SK-N-SH treated with all-trans-retinoic acid at 6 μM for 48 hours (cell line): ENCODE measurements around the gene IMPG2.

Experiments used
- ATAC-seq: fragments of 200-7000 bp; cut with Tn5 transposase; 3 replicates; pipeline ENCODE4 v1.9.1; 2020; ENCODE audit warnings: mild to moderate bottlenecking, moderate library complexity
- ARNTL ChIP-seq: fragments of 450-650 bp; formaldehyde crosslinking; IDR thresholded peaks from 2 replicates; pipeline ENCODE4 v1.5.0; 2020; ENCODE audit warnings: low read depth, mild to moderate bottlenecking, moderate library complexity, borderline replicate concordance
- BACH2 ChIP-seq: fragments of 250-450 bp; sonication (Bioruptor Pico); IDR thresholded peaks from 2 replicates; pipeline ENCODE4 v1.9.0; 2021; ENCODE audit warnings: mild to moderate bottlenecking, borderline replicate concordance
- CSDC2 ChIP-seq: fragments of 250-450 bp; sonication (Bioruptor Pico); IDR thresholded peaks from 2 replicates; pipeline ENCODE4 v1.5.0; 2020; ENCODE audit warnings: mild to moderate bottlenecking, moderate library complexity
- CSRNP3 ChIP-seq: fragments of 250-450 bp; sonication (Bioruptor Pico); IDR thresholded peaks from 2 replicates; pipeline ENCODE4 v1.5.1; 2021; ENCODE audit warnings: mild to moderate bottlenecking, moderate library complexity
- ESRRG ChIP-seq: fragments of 250-450 bp; sonication (Bioruptor Pico); IDR thresholded peaks from 2 replicates; pipeline ENCODE4 v1.6.1; 2021; ENCODE audit warnings: mild to moderate bottlenecking
- GLIS3 ChIP-seq: fragments of 250-450 bp; sonication (Bioruptor Pico); IDR thresholded peaks from 2 replicates; pipeline ENCODE4 v1.5.0; 2020; ENCODE audit warnings: mild to moderate bottlenecking, moderate library complexity
- ISL1 ChIP-seq: fragments of 250-450 bp; sonication (Bioruptor Pico); IDR thresholded peaks from 2 replicates; pipeline ENCODE4 v2.1.2; 2022; ENCODE audit warnings: mild to moderate bottlenecking, moderate library complexity
- OSR1 ChIP-seq: fragments of 250-450 bp; sonication (Bioruptor Pico); IDR thresholded peaks from 2 replicates; pipeline ENCODE4 v1.8.0; 2022; ENCODE audit warnings: moderate library complexity, mild to moderate bottlenecking, inconsistent platforms
- POU6F1 ChIP-seq: fragments of 250-450 bp; sonication (Bioruptor Pico); IDR thresholded peaks from 2 replicates; pipeline ENCODE4 v1.8.0; 2021; ENCODE audit warnings: low read depth, mild to moderate bottlenecking, moderate library complexity, borderline replicate concordance
- PPARA ChIP-seq: fragments of 250-450 bp; sonication (Bioruptor Pico); IDR thresholded peaks from 2 replicates; pipeline ENCODE4 v1.5.0; 2020; ENCODE audit warnings: mild to moderate bottlenecking, borderline replicate concordance
- RARB ChIP-seq: fragments of 250-450 bp; sonication (Bioruptor Pico); IDR thresholded peaks from 2 replicates; pipeline ENCODE4 v1.8.0; 2021; ENCODE audit warnings: mild to moderate bottlenecking, moderate library complexity
- SNAI2 ChIP-seq: fragments of 250-450 bp; sonication (Bioruptor Pico); IDR thresholded peaks from 2 replicates; pipeline ENCODE4 v1.5.0; 2020; ENCODE audit warnings: mild to moderate bottlenecking, moderate library complexity
- TCF4 ChIP-seq: fragments of 250-450 bp; sonication (Bioruptor Pico); IDR thresholded peaks from 2 replicates; pipeline ENCODE4 v1.8.0; 2021; ENCODE audit warnings: mild to moderate bottlenecking, moderate library complexity, borderline replicate concordance
- TOX ChIP-seq: fragments of 250-450 bp; sonication (Bioruptor Pico); IDR thresholded peaks from 2 replicates; pipeline ENCODE4 v1.8.0; 2021; ENCODE audit warnings: mild to moderate bottlenecking, moderate library complexity, borderline replicate concordance
- TSHZ2 ChIP-seq: fragments of 250-450 bp; sonication (Bioruptor Pico); IDR thresholded peaks from 2 replicates; pipeline ENCODE4 v1.5.0; 2020; ENCODE audit warnings: mild to moderate bottlenecking, moderate library complexity
- ZC3H10 ChIP-seq: fragments of 250-450 bp; sonication (Bioruptor Pico); IDR thresholded peaks from 2 replicates; pipeline ENCODE4 v1.5.1; 2021; ENCODE audit warnings: mild to moderate bottlenecking, moderate library complexity
- ZFP3 ChIP-seq: fragments of 250-450 bp; sonication (Bioruptor Pico); IDR thresholded peaks from 2 replicates; pipeline ENCODE4 v1.5.0; 2020; ENCODE audit warnings: mild to moderate bottlenecking, moderate library complexity
- ZFP30 ChIP-seq: fragments of 450-650 bp; formaldehyde crosslinking; IDR thresholded peaks from 2 replicates; pipeline ENCODE4 v1.5.0; 2022; ENCODE audit warnings: mild to moderate bottlenecking, moderate library complexity
- ZNF565 ChIP-seq: fragments of 450-650 bp; formaldehyde crosslinking; conservative IDR thresholded peaks from 2 replicates; pipeline ENCODE4 v1.5.0; 2020; ENCODE audit warnings: low read depth, mild to moderate bottlenecking, moderate library complexity
- ZNF70 ChIP-seq: fragments of 450-650 bp; formaldehyde crosslinking; IDR thresholded peaks from 2 replicates; pipeline ENCODE4 v1.5.0; 2020; ENCODE audit warnings: mild to moderate bottlenecking, moderate library complexity
- ZNF8 ChIP-seq: fragments of 450-650 bp; formaldehyde crosslinking; IDR thresholded peaks from 2 replicates; pipeline ENCODE4 v1.5.0; 2020; ENCODE audit warnings: mild to moderate bottlenecking, moderate library complexity
- TF ChIP-seq, protein P1 (sequence below): fragments of 250-450 bp; sonication (Bioruptor Pico); IDR thresholded peaks from 2 replicates; pipeline ENCODE4 v1.5.1; 2020; ENCODE audit warnings: low read depth, mild to moderate bottlenecking, moderate library complexity

IMPG2 gene

GRCh38 chr3:101229681-101230080, 90.7 kb downstream of the IMPG2 start:
- TF ChIP-seq ARNTL (CRISPR knock-in tag) (no peak), TSHZ2 (CRISPR knock-in tag) (no peak)

DNA sequence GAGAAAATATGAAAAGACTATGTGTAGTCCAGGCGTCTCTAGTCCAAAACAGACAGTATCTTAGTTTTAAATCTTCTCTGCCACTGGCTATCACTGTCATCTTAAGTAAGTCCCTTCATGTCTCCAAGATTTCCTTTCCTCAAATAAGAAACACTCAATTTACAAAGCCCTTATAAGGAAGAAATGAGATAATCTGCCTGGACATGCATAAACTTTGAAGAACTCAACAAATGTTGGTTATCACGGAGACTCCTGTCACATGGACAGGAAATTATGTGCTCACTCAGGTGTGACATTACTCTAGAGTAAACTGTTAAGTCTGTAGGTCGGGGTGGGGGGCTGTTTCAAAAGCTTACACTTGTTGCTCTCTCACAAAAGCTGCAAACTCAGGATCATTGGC, 91.9 kb downstream of the IMPG2 start:
- ATAC-seq = no peak
- no peak for TF ChIP-seq RARB (CRISPR knock-in tag)
- TF ChIP-seq ISL1 (CRISPR knock-in tag) = no peak
- TF ChIP-seq ZC3H10 (CRISPR knock-in tag) = no peak
- no peak for TF ChIP-seq ZNF70 (CRISPR knock-in tag)
- no peak for TF ChIP-seq ZFP3
- TF ChIP-seq ARNTL (CRISPR knock-in tag) = no peak
- TF ChIP-seq, protein P1, sequence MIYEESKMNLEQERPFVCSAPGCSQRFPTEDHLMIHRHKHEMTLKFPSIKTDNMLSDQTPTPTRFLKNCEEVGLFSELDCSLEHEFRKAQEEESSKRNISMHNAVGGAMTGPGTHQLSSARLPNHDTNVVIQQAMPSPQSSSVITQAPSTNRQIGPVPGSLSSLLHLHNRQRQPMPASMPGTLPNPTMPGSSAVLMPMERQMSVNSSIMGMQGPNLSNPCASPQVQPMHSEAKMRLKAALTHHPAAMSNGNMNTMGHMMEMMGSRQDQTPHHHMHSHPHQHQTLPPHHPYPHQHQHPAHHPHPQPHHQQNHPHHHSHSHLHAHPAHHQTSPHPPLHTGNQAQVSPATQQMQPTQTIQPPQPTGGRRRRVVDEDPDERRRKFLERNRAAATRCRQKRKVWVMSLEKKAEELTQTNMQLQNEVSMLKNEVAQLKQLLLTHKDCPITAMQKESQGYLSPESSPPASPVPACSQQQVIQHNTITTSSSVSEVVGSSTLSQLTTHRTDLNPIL (CRISPR knock-in tag) = no peak
- TF ChIP-seq ZNF565 (CRISPR knock-in tag) = no peak
- TF ChIP-seq, all 23 proteins: peak for 0

More at GRCh38 chr3:101229681-101230080, 90.7 kb downstream of the IMPG2 start:
- ATAC-seq = no peak

GRCh38 chr3:101224739-101225138, 95.6 kb downstream of the IMPG2 start:
- TF ChIP-seq ESRRG (CRISPR knock-in tag) (no peak), OSR1 (CRISPR knock-in tag) (no peak), SNAI2 (CRISPR knock-in tag) (no peak), ZNF8 (no peak), ZNF565 (CRISPR knock-in tag) (no peak), TOX (no peak)
- TF ChIP-seq, protein P1 (CRISPR knock-in tag) = no peak
- no peak for ATAC-seq

DNA sequence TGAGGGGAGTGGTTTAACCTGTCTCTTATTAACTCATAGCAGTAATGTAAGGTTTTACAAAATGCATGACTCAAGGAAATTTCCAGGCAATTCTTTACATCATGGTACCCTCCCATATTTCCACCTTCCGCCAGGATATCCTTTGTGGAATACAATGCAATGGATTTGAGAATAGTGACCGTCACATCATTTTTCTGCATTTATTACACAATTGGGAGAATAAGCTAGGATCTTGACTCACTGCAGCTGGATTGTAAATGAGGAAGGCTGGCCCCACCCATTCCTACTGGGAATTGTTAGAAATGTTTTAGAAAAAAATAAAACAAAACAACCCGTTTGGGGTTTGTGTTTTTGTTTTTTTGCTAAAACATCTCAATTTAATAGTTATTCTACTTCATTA, 97.4 kb downstream of the IMPG2 start:
- ATAC-seq = no peak
- TF ChIP-seq OSR1 (CRISPR knock-in tag) = no peak
- no peak for TF ChIP-seq SNAI2 (CRISPR knock-in tag)
- TF ChIP-seq GLIS3 (CRISPR knock-in tag) = no peak
- no peak for TF ChIP-seq TSHZ2 (CRISPR knock-in tag)
- TF ChIP-seq TCF4 (CRISPR knock-in tag) = no peak
- TF ChIP-seq ARNTL (CRISPR knock-in tag) = no peak
- no peak for TF ChIP-seq CSDC2 (CRISPR knock-in tag)
- no peak for TF ChIP-seq ZFP30 (CRISPR knock-in tag)
- no peak for TF ChIP-seq PPARA (CRISPR knock-in tag)
- no peak for TF ChIP-seq RARB (CRISPR knock-in tag)
- no peak for TF ChIP-seq BACH2 (CRISPR knock-in tag)
- no peak for TF ChIP-seq ZNF70 (CRISPR knock-in tag)
- no peak for TF ChIP-seq ZC3H10 (CRISPR knock-in tag)
- TF ChIP-seq ZNF565 (CRISPR knock-in tag) = no peak
- no peak for TF ChIP-seq ESRRG (CRISPR knock-in tag)
- TF ChIP-seq CSRNP3 (CRISPR knock-in tag) = no peak
- TF ChIP-seq, protein P1 (CRISPR knock-in tag) = no peak
- TF ChIP-seq POU6F1 = no peak
- TF ChIP-seq TOX = no peak
- TF ChIP-seq, all 23 proteins: peak for 0
